ENCODE results near the gene CEP70.
"Not testable (repeated sequence)": the region's sequence is repeated elsewhere in the genome, so short reads cannot be mapped to it uniquely, and the experiment has no call there.

Gene CEP70

DNA sequence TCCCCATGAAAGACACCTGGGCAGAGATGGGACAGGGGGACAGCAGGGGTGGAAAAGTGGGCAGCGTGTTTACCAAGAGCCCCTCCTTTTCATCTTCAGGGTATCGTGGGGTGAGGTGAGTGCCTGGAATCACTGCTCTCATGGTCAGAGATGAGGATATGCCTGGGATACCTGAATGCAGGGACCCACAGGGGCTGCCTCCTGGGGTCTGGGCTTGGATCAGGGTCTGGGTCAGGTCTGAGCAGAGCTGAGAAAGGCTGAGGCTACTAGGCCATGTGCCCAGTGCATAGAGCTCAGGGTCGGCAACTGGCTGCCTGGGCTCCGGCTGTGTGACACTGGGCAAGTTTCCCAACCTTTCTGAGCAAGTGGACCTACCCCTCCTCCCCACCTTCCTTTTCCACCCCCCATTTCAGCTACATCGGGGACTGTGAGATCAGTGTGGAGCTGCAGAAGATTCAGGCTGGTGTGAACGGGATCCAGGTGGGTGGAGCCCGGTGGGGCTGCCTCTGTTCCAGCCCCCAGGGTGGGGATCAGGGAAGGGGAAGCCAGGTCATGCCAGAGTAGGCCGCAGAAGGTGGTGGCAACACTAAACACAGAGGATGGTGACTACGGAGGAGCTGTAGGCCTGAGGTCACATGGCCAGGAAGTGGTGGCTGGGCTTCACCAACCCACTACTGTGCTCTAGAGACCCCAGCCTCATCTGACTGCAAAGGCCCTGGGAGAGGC, 135.1 kb downstream of the CEP70 start:
- Histone ChIP-seq H3K36me3 (ENCODE audit: control insufficient read depth, insufficient read depth, low read length) (no peaks in the 10 kb centered on the region), H3K27me3 (replicated peaks; ENCODE audit: control insufficient read depth, insufficient read depth, low read length) (peaks cover 1% of the 10 kb centered on the region; the same call in 1 of the 2 replicates), H3K4me3 (replicated peaks; ENCODE audit: low read depth, low read length) (no peak overlapping the region)
- DNase-seq (ENCODE audit: extremely low read depth, insufficient read length): no peak
- TF ChIP-seq, protein P1, sequence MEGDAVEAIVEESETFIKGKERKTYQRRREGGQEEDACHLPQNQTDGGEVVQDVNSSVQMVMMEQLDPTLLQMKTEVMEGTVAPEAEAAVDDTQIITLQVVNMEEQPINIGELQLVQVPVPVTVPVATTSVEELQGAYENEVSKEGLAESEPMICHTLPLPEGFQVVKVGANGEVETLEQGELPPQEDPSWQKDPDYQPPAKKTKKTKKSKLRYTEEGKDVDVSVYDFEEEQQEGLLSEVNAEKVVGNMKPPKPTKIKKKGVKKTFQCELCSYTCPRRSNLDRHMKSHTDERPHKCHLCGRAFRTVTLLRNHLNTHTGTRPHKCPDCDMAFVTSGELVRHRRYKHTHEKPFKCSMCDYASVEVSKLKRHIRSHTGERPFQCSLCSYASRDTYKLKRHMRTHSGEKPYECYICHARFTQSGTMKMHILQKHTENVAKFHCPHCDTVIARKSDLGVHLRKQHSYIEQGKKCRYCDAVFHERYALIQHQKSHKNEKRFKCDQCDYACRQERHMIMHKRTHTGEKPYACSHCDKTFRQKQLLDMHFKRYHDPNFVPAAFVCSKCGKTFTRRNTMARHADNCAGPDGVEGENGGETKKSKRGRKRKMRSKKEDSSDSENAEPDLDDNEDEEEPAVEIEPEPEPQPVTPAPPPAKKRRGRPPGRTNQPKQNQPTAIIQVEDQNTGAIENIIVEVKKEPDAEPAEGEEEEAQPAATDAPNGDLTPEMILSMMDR (IDR thresholded peaks at IDR 0.05; ENCODE audit: insufficient read depth, low read length, poor library complexity, severe bottlenecking): no peak

DNA sequence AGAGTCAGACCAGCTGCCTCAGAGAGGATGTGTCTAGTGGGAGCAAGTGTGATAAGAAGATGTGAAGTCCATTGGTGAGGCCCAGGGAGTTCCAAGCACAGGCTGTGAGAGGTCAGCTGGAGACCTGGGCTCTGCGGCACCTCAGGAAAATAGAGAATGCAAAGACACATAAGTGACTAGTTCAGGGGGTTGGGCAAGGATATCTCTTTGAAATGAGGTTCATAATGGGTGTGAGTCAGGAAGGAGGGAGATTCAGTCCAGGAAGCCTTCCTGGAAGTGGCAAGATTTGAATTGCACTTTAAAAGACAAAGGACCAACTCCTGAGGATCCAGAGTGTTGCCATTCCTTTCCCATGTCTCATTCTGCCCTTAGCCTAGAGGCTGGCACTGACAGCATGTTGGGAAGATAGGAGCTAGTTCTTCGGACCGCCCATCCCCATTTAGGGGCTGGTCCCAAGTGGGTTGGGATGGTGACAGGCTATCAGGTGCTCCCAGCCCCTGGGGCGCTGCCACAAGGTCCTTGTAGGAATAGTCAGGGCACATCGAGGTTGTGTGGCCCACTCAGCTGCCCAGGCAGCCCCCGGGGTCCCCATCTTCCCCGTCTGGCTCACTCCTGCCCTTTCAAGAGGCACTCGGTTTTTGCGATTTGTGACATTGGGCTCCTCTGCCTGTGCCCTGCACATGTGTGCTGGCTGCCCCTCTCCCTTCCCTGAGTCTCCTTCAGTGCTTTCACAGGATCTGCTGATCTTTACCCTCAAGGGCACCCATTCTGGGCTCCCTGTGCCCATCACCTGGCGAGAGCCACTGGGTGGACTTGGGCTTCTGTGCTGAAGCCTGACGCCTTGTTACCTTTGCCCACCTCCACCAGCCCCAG, 136.0 kb downstream of the CEP70 start:
- no peak overlapping the region for H3K4me3 ChIP-seq (replicated peaks; ENCODE audit: low read depth, low read length)
- no peak for DNase-seq (ENCODE audit: extremely low read depth, insufficient read length)
- peaks cover 1% of the 10 kb centered on the region; the same call in 1 of the 2 replicates for H3K27me3 ChIP-seq (replicated peaks; ENCODE audit: control insufficient read depth, insufficient read depth, low read length)
- TF ChIP-seq, protein P1 (IDR thresholded peaks at IDR 0.05; ENCODE audit: insufficient read depth, low read length, poor library complexity, severe bottlenecking): no peak
- H3K36me3 ChIP-seq (ENCODE audit: control insufficient read depth, insufficient read depth, low read length): no peaks in the 10 kb centered on the region

DNA sequence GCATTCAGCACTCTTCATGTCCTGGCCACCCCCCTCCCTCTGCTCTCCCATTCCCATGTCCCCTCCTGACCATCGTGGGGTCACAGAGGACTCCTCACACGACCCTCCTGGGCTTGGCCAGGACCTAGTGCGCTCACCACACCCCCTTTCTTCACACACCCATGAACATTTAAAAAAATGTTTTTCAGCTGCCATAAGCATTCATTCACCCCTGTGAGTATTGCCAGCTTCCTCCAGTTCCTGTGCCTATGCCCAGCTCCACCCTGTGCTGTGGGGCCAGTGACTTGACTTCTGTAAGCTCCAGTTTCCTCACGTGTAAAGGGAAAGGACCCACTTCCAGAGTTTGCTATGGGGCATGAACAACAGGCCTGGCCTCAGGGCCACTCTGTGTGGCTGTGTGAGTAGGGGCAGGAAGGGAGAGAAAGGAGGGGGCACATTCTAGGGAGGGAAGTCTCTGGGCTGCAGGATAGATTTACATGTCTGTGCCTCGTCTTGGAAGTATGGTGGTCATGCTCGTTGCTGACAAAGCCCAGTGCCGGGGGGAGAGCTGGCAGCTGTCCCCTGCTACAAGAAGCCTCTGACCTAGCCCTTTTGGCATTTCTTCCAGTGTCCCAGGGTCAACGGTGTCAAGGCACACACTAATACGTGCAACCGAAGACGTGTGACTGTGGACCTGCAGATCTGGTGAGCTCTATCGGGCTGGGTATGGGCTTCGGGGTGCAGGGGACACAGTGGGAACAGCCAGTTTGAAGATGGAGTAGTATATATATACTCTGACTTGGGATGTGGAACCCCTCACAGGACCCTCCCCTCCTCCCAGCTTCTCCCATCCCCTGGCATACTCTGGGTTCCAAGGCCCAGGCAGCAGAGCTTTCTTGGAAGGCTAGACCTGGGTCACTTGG, 136.8 kb downstream of the CEP70 start:
- TF ChIP-seq, protein P1 (IDR thresholded peaks at IDR 0.05; ENCODE audit: insufficient read depth, low read length, poor library complexity, severe bottlenecking): no peak

DNA sequence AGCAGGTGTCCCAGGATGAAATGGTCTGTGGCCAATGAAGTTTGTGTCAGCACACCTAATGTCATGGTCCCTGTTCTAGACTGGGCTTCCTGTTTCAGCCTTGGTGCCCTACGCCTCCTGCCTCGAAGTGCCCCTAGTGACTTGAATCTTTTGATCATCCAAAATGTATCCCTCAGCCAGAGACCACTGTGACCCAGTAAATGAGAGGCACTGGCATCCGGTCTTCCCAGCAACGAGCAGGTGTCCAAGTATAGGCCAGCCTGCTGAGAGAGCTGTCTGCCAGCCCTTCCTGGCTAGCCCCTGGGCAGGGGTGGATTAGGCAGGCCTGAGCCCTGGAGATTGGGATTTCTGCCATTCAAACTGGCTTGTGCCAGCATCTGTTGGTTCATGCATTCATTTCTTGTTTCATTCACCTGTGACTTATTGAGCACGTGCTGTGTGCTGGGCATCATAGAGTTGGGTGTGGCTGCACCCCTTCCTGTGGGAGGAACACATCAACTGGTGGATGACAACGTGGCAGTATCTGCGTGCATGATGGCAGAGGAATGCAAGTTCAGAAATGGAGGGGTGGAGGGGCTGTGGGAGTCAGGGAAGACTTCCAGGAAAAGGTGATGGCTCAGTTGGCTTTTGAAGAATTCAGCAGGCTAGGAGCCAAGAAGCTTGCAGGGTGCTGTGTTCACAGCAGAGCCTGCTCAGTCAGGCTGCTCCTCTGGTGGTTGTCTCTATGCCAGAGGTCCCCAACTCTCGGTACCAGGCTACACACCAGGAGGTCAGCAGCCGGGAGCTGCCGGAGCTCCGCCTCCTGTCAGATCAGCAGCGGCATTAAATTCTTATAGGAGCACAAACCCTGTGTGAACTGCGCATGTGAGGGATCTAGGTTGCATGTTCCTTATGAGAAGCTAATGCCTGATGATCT, 138.0 kb downstream of the CEP70 start:
- TF ChIP-seq, protein P1 (IDR thresholded peaks at IDR 0.05; ENCODE audit: insufficient read depth, low read length, poor library complexity, severe bottlenecking): no peak
- H3K36me3 ChIP-seq (ENCODE audit: control insufficient read depth, insufficient read depth, low read length): no peaks in the 10 kb centered on the region

More for the DNA sequence above, 136.8 kb downstream of the CEP70 start:
- Histone ChIP-seq H3K4me3 (replicated peaks; ENCODE audit: low read depth, low read length) (no peak overlapping the region), H3K27me3 (replicated peaks; ENCODE audit: control insufficient read depth, insufficient read depth, low read length) (peaks cover 1% of the 10 kb centered on the region; the same call in 1 of the 2 replicates), H3K36me3 (ENCODE audit: control insufficient read depth, insufficient read depth, low read length) (no peaks in the 10 kb centered on the region)
- no peak for DNase-seq (ENCODE audit: extremely low read depth, insufficient read length)

DNA sequence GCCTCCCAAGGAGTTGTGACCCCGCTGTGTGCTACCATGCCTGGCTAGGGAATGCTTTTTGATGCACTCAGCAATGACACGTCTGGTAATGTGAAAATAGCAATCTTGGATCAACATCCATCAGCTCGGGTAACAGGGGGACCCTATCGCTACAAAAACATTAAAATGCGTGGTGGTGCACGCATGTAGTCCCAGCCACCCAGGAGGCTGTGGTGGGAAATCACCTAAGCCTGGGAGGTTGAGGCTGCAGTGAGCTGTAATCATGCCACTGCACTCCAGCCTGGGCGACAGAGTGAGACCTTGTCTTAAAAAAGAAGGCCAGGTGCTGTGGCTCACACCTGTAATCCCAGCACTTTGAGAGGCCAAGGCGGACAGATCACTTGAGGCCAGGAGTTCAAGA, 140.1 kb downstream of the CEP70 start:
- not testable (repeated sequence) for DNase-seq (ENCODE audit: extremely low read depth, insufficient read length); H3K4me3 ChIP-seq (replicated peaks; ENCODE audit: low read depth, low read length); H3K27me3 ChIP-seq (replicated peaks; ENCODE audit: control insufficient read depth, insufficient read depth, low read length); H3K36me3 ChIP-seq (ENCODE audit: control insufficient read depth, insufficient read depth, low read length)

More for the DNA sequence above, 138.0 kb downstream of the CEP70 start:
- DNase-seq (ENCODE audit: extremely low read depth, insufficient read length): no peak
- Histone ChIP-seq H3K27me3 (replicated peaks; ENCODE audit: control insufficient read depth, insufficient read depth, low read length) (no peaks in the 10 kb centered on the region; the same call in 1 of the 2 replicates), H3K4me3 (replicated peaks; ENCODE audit: low read depth, low read length) (no peak overlapping the region)
